Measurements from ENCODE around the gene TRMT10A.

The TRMT10A gene

GRCh38 chr4:99594818-99595217 lies 31.0 kb upstream of the TRMT10A start:
- no peak overlapping the region for H3K4me3 ChIP-seq (ENCODE audit: low read depth, low read length)
- no peak for TF ChIP-seq CTCF (IDR thresholded peaks at IDR 0.05; ENCODE audit: borderline replicate concordance, insufficient read depth, low read depth, low read length)

- no peak overlapping the region for H3K4me3 ChIP-seq (ENCODE audit: low read depth, low read length)
- no peak for TF ChIP-seq CTCF (IDR thresholded peaks at IDR 0.05; ENCODE audit: borderline replicate concordance, insufficient read depth, low read depth, low read length)
These were observed 30.2 kb upstream of the TRMT10A start for GRCh38 chr4:99593781-99594641.

DNA sequence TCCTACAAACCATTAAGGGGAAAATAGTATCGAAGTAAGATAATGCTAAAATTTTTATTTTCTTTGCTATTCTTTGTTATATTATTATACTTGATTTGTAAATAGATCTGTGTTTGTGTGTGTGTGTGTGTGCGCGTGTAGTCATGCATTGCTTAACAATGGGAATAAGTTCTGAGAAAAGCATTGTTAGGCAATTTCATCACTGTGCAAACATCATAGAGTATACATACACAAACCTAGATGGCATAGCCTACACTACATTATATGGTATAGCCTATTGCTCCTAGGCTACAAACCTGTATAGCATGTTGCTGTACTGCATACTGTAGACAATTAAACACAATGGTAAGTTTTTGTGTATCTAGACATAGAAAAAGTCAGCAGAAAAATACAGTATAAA lies 27.9 kb upstream of the TRMT10A start:
- no peak overlapping the region for H3K4me3 ChIP-seq (ENCODE audit: low read depth, low read length)
- no peak for TF ChIP-seq CTCF (IDR thresholded peaks at IDR 0.05; ENCODE audit: borderline replicate concordance, insufficient read depth, low read depth, low read length)

GRCh38 chr4:99587803-99588202 lies 24.0 kb upstream of the TRMT10A start:
- H3K4me3 ChIP-seq (ENCODE audit: low read depth, low read length) = no peak overlapping the region
- no peak for TF ChIP-seq CTCF (IDR thresholded peaks at IDR 0.05; ENCODE audit: borderline replicate concordance, insufficient read depth, low read depth, low read length)

DNA sequence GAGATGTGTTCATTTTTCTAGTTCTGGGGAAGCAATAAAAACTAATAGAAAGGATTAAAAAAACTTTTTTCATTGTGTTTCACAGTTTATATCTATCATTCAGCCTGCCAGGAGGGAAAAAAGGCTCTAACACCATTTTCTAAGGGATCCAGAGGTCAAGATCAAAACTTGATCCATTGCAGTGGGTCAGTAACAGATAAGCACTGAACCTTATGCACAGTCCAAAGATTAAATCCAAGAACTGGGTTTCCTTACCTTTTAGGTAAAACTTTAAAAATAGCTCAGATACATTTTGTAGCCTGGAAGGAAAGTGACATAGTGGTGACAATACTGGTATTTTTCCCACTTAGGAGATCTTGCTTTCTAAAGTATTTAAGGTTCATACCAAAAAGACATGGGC lies 23.5 kb upstream of the TRMT10A start:
- TF ChIP-seq CTCF (IDR thresholded peaks at IDR 0.05; ENCODE audit: borderline replicate concordance, insufficient read depth, low read depth, low read length) = no peak
- no peak overlapping the region for H3K4me3 ChIP-seq (ENCODE audit: low read depth, low read length)

DNA sequence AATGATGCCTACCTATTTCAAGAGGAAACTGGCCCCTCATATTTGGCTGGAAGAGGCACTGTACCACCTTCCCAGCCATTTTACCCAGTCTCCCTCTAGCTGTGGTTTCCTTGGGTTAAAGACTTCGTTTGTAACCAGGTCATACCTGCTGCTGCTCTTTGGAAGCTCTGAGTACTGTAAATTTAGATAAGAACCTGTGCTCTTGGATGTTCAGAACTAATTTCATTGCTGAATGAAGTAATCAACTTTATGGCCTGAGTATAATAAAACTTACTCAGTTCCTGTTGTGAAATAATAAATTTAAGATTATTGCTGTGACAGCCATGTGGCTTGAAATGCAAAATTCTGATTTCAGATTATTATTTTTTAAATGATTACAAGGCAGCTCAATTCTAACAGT lies 23.0 kb upstream of the TRMT10A start:
- H3K4me3 ChIP-seq (ENCODE audit: low read depth, low read length) = no peak overlapping the region
- no peak for TF ChIP-seq CTCF (IDR thresholded peaks at IDR 0.05; ENCODE audit: borderline replicate concordance, insufficient read depth, low read depth, low read length)

DNA sequence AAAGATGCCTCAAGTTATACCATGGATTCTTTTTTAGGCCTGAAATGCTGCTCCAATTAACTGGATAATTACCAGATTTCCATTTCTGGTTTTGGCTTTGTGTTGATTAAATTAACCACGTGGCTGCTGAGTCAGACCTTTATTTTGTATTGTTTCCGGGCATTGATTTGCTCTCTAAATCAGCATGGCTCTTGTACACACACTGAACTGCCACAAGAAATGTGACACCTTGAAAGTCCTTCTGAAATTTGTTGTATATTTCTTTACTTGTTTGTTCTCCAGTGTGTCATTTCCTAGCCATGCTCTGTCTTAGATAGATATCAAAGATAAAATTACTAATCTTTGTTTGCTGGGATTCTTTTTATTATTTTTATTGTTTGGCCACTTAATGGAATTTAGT lies 22.5 kb upstream of the TRMT10A start:
- TF ChIP-seq CTCF (IDR thresholded peaks at IDR 0.05; ENCODE audit: borderline replicate concordance, insufficient read depth, low read depth, low read length) = no peak
- H3K4me3 ChIP-seq (ENCODE audit: low read depth, low read length) = no peak overlapping the region

All from GM12875 (cell line).